Caco-2 (cell line): ENCODE measurements around the gene SAFB. TPM values are rescaled to one million over a fixed set of nuclear protein-coding genes. Genes with fewer than 3 reads are reported as not detected.

Source experiments
- BruUV-seq: library from RNA; stranded (reverse); fragments of 400-500 nt; replicated peaks from 2 replicates; lab custom pipeline; 2021; lab: Mats Ljungman, UMichigan
- CTCF ChIA-PET: fragments of 300-600 bp; sonication (Branson Sonifier 250); formaldehyde crosslinking; loops from one replicate; lab custom pipeline; 2022; ENCODE audit warnings: antibody characterized with exemption; lab: Charles Lee
- POLR2A ChIA-PET: fragments of 300-600 bp; sonication (Branson Sonifier 250); formaldehyde crosslinking; loops from one replicate; lab custom pipeline; 2022; ENCODE audit warnings: antibody characterized with exemption; lab: Charles Lee
- DNase-seq, 2 experiments: peaks; one replicate each; pipeline versions ENCODE4 v3.0.0 to v3.0.0-alpha.2; 2020 to 2022
- H3K27me3 ChIP-seq: replicated peaks from 2 replicates; pipeline ENCODE4 v1.6.0; 2011; ENCODE audit warnings: low read length; ENCODE audit not compliant: control insufficient read depth, insufficient read depth
- H3K36me3 ChIP-seq: 2 replicates; pipeline ENCODE4 v1.5.1; 2011; ENCODE audit warnings: low read length; ENCODE audit not compliant: control insufficient read depth, insufficient read depth
- H3K4me1 ChIP-seq: fragments of 250-450 bp; sonication (Bioruptor Pico); 2 replicates; pipeline ENCODE4 v1.5.1; 2020; ENCODE audit warnings: mild to moderate bottlenecking
- H3K4me3 ChIP-seq: 2 replicates; pipeline ENCODE4 v1.5.1; 2011; ENCODE audit warnings: low read depth, mild to moderate bottlenecking, control low read depth, low read length
- H3K9me3 ChIP-seq: fragments of 250-450 bp; sonication (Bioruptor Pico); 2 replicates; pipeline ENCODE4 v1.5.1; 2020; ENCODE audit warnings: mild to moderate bottlenecking, moderate library complexity
- H3K27ac Mint-ChIP-seq: one replicate; pipeline ENCODE4 v1.8.0; 2022; ENCODE audit warnings: mixed read lengths; ENCODE audit not compliant: unreplicated experiment
- H3K27me3 Mint-ChIP-seq: one replicate; pipeline ENCODE4 v1.8.0; 2022; ENCODE audit warnings: mixed read lengths; ENCODE audit not compliant: insufficient read depth, unreplicated experiment
- H3K36me3 Mint-ChIP-seq: one replicate; pipeline ENCODE4 v1.8.0; 2022; ENCODE audit warnings: mild to moderate bottlenecking, mixed read lengths; ENCODE audit not compliant: insufficient read depth, unreplicated experiment
- H3K4me1 Mint-ChIP-seq: one replicate; pipeline ENCODE4 v1.8.0; 2022; ENCODE audit warnings: low read depth, mixed read lengths; ENCODE audit not compliant: unreplicated experiment
- H3K4me3 Mint-ChIP-seq: one replicate; pipeline ENCODE4 v1.8.0; 2022; ENCODE audit warnings: mild to moderate bottlenecking, moderate library complexity, mixed read lengths; ENCODE audit not compliant: unreplicated experiment
- H3K9me3 Mint-ChIP-seq: one replicate; pipeline ENCODE4 v1.8.0; 2022; ENCODE audit warnings: mixed read lengths; ENCODE audit not compliant: unreplicated experiment
- intact Hi-C: fragments of 100-400 bp; cut with micrococcal nuclease; formaldehyde crosslinking; loops from one replicate; pipeline ENCODE4 v1.10.0; 2022; ENCODE audit not compliant: unreplicated experiment
- total RNA-seq: library from RNA; stranded (reverse); gene quantifications from 2 replicates; pipeline ENCODE4 v1.2.3, GENCODE V29; 2022
- TF ChIP-seq, protein P1 (sequence below), 2 experiments: fragments of 200-600 bp in 1 of 2; IDR thresholded peaks; 1 replicate in 1 of 2; 2 replicates in 1 of 2; pipeline versions ENCODE4 v1.5.1 to v1.8.0; 2011 to 2022; ENCODE audit warnings: antibody characterized with exemption in 1 of 2, control low read depth in 1 of 2, inconsistent platforms in 1 of 2, low read depth in 1 of 2, low read length in 1 of 2, mild to moderate bottlenecking in 1 of 2, moderate library complexity in 1 of 2; ENCODE audit not compliant: insufficient read depth in 1 of 2, severe bottlenecking in 1 of 2, unreplicated experiment in 1 of 2

The SAFB gene
- total RNA-seq, 1 experiment from 2014 or later, result 120 TPM

DNA sequence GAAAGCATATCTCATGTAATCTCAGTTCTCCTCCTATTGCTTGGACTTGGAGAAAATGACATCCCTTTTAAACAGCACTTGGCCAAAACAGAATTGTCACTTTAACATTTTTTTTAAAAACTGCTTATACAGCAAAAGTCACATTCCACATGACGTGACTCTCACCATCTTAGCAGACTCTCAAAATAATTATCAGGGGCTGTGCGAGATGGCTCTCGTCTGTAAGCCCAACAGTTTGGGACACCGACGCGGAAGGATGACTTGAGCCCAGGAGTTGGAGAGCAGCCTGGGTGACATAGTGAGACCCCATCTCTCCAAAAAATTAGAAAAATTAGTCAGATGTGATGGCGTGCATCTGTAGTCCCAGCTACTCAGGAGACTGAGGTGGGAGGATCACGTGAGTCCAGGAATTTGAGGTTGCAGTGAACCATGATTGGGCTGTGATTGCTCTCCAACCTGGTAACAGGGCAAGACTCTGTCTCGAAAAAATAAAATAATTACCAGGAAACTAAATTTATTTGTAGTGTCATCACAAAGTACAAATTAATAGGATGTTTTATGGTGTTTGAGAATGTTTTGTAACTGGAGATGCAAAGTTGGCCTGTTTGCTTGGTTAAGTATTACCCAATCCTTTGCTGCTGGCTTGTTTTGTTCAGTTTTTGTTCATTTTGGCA, 8.8 kb downstream of the SAFB start:
- Mint-ChIP-seq H3K27me3 (no peaks in the 10 kb centered on the region), H3K4me1 (peaks cover 21% of the 10 kb centered on the region), H3K4me3 (no peak overlapping the region), H3K9me3 (no peaks in the 10 kb centered on the region), H3K36me3 (peaks cover 60% of the 10 kb centered on the region), H3K27ac (no peak overlapping the region)
- Histone ChIP-seq H3K27me3 (no peaks in the 10 kb centered on the region), H3K36me3 (peaks cover 3% of the 10 kb centered on the region), H3K4me1 (0 out of 2 replicates have a peak, but pooled peaks cover 3% of the 10 kb centered on the region), H3K4me3 (no peak overlapping the region), H3K9me3 (no peaks in the 10 kb centered on the region)
- no peak for DNase-seq
- BruUV-seq, result no TSS peak
- intact Hi-C loops, result no loop called here
- POLR2A ChIA-PET, result no interaction called here
- TF ChIP-seq, protein P1, sequence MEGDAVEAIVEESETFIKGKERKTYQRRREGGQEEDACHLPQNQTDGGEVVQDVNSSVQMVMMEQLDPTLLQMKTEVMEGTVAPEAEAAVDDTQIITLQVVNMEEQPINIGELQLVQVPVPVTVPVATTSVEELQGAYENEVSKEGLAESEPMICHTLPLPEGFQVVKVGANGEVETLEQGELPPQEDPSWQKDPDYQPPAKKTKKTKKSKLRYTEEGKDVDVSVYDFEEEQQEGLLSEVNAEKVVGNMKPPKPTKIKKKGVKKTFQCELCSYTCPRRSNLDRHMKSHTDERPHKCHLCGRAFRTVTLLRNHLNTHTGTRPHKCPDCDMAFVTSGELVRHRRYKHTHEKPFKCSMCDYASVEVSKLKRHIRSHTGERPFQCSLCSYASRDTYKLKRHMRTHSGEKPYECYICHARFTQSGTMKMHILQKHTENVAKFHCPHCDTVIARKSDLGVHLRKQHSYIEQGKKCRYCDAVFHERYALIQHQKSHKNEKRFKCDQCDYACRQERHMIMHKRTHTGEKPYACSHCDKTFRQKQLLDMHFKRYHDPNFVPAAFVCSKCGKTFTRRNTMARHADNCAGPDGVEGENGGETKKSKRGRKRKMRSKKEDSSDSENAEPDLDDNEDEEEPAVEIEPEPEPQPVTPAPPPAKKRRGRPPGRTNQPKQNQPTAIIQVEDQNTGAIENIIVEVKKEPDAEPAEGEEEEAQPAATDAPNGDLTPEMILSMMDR (IDR thresholded peaks at IDR 0.05; ENCODE audit: insufficient read depth in 1 of 2, low read depth in 1 of 2, low read length in 1 of 2, severe bottlenecking in 1 of 2, unreplicated experiment in 1 of 2), result no peak
- CTCF ChIA-PET, result no interaction called here

DNA sequence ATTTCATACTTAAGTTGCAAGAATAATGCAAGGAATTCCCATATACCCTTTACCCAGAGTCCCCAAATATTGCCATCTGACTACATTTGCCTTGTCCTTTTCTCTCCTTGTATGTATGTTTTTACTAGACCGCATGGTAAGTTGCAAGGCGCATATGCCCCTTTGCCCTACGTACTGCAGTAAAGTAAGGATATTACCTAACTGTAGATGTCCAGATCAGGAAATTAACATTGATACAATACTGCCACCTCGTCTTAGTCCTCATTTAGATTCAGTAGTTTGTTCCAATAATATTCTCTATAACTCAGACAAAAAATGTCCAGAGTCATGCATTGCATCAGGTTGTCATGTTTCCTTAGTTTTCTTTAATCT, 9.3 kb downstream of the SAFB start:
- TF ChIP-seq, protein P1 (IDR thresholded peaks at IDR 0.05; ENCODE audit: insufficient read depth in 1 of 2, low read depth in 1 of 2, low read length in 1 of 2, severe bottlenecking in 1 of 2, unreplicated experiment in 1 of 2), result no peak
- ChIA-PET CTCF (no interaction called here), POLR2A (no interaction called here)
- Mint-ChIP-seq H3K27me3 (no peaks in the 10 kb centered on the region), H3K4me3 (no peak overlapping the region), H3K27ac (no peak overlapping the region), H3K9me3 (no peaks in the 10 kb centered on the region), H3K4me1 (peaks cover 21% of the 10 kb centered on the region), H3K36me3 (peaks cover 58% of the 10 kb centered on the region)
- Histone ChIP-seq H3K4me3 (no peak overlapping the region), H3K9me3 (no peaks in the 10 kb centered on the region), H3K27me3 (no peaks in the 10 kb centered on the region), H3K36me3 (peaks cover 2% of the 10 kb centered on the region), H3K4me1 (0 out of 2 replicates have a peak, but pooled peaks cover 3% of the 10 kb centered on the region)
- BruUV-seq, result no TSS peak
- intact Hi-C loops, result no loop called here
- DNase-seq, result no peak

DNA sequence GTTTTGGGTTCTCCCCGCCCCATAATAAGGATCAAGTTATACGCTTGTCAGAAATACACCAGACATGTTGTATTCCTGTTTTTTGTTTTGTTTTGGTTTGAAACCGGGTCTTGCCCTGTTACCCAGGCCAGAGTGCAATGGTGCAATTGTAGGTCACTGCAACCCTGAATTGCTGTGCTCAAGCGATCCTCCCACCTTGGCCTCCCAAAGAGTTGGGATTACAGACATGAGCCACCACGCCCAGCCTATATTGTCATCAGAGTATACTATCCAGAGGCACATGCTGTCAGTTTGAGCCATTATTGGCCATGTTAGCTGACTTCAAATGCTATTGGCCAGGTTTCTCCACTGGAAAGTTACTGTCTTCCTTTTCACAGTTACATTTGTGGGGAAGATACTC, 9.8 kb downstream of the SAFB start:
- no TSS peak for BruUV-seq

More for the DNA sequence above, 9.8 kb downstream of the SAFB start:
- Mint-ChIP-seq H3K36me3 (peaks cover 58% of the 10 kb centered on the region), H3K27ac (no peak overlapping the region), H3K4me3 (no peak overlapping the region), H3K9me3 (no peaks in the 10 kb centered on the region), H3K27me3 (no peaks in the 10 kb centered on the region), H3K4me1 (peaks cover 17% of the 10 kb centered on the region)
- no peaks in the 10 kb centered on the region for H3K9me3 ChIP-seq
- no peak overlapping the region for H3K4me3 ChIP-seq
- no peaks in the 10 kb centered on the region for H3K27me3 ChIP-seq
- DNase-seq, result no peak
- CTCF ChIA-PET, result no interaction called here
- POLR2A ChIA-PET, result no interaction called here
- H3K4me1 ChIP-seq, result 0 out of 2 replicates have a peak, but pooled peaks cover 3% of the 10 kb centered on the region
- intact Hi-C loops, result no loop called here
- H3K36me3 ChIP-seq, result no peaks in the 10 kb centered on the region; the same call in 1 of the 2 replicates
- TF ChIP-seq, protein P1 (IDR thresholded peaks at IDR 0.05; ENCODE audit: insufficient read depth in 1 of 2, low read depth in 1 of 2, low read length in 1 of 2, severe bottlenecking in 1 of 2, unreplicated experiment in 1 of 2), result no peak
